Kidney epithelial cell (primary cell): ENCODE results near the gene AFF3. TPM values are rescaled to one million over a fixed set of nuclear protein-coding genes. Genes with fewer than 3 reads are reported as not detected.

Experiments used
- DNase-seq: peaks from one replicate; pipeline ENCODE4 v3.0.0-alpha.2; 2010; ENCODE audit warnings: low read depth
- H3K27me3 ChIP-seq: 2 replicates; pipeline ENCODE4 v1.6.0; 2011; ENCODE audit warnings: low read length; ENCODE audit not compliant: control insufficient read depth, insufficient read depth
- H3K36me3 ChIP-seq: 2 replicates; pipeline ENCODE4 v1.5.1; 2011; ENCODE audit warnings: low read length; ENCODE audit not compliant: control insufficient read depth, insufficient read depth
- H3K4me3 ChIP-seq: 2 replicates; pipeline ENCODE4 v1.5.1; 2011; ENCODE audit warnings: low read depth, mild to moderate bottlenecking, control low read depth, low read length
- total RNA-seq: library from RNA; depleted of rRNA; stranded (reverse); fragments of >200 nt; gene quantifications from 2 replicates; pipeline ENCODE4 v1.2.3, GENCODE V29; 2015
- TF ChIP-seq, protein P1 (sequence below): IDR thresholded peaks from 2 replicates; pipeline ENCODE4 v1.5.1; 2011; ENCODE audit warnings: mild to moderate bottlenecking, moderate library complexity, low read length, control low read depth, inconsistent platforms; ENCODE audit not compliant: insufficient read depth, poor library complexity, severe bottlenecking

AFF3 gene
- total RNA-seq, 1 donor from 2014 or later, result 13.9 TPM

DNA sequence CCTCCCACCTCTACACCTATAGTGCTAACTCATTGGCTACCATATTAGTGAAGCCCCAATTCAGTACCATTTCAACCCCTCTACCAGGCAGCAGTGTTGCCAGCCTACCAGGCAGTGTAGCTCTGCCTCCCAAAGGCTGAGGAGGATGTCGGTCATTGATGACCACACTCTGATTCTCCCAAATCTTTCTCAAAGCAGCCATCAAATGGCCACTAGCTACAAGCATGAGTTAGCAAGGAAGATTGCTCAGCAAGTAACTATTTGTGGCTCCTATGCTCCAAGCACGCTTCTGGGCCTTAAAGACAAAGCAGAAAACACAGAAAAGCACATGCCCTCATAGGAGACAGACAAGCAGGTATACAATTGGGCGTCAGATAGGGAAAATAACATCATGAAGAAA lies 42.7 kb upstream of the AFF3 start:
- Histone ChIP-seq H3K36me3 (no peaks in the 10 kb centered on the region), H3K4me3 (no peak overlapping the region), H3K27me3 (no peaks in the 10 kb centered on the region)
- TF ChIP-seq, protein P1, sequence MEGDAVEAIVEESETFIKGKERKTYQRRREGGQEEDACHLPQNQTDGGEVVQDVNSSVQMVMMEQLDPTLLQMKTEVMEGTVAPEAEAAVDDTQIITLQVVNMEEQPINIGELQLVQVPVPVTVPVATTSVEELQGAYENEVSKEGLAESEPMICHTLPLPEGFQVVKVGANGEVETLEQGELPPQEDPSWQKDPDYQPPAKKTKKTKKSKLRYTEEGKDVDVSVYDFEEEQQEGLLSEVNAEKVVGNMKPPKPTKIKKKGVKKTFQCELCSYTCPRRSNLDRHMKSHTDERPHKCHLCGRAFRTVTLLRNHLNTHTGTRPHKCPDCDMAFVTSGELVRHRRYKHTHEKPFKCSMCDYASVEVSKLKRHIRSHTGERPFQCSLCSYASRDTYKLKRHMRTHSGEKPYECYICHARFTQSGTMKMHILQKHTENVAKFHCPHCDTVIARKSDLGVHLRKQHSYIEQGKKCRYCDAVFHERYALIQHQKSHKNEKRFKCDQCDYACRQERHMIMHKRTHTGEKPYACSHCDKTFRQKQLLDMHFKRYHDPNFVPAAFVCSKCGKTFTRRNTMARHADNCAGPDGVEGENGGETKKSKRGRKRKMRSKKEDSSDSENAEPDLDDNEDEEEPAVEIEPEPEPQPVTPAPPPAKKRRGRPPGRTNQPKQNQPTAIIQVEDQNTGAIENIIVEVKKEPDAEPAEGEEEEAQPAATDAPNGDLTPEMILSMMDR, result no peak
- DNase-seq, result no peak

DNA sequence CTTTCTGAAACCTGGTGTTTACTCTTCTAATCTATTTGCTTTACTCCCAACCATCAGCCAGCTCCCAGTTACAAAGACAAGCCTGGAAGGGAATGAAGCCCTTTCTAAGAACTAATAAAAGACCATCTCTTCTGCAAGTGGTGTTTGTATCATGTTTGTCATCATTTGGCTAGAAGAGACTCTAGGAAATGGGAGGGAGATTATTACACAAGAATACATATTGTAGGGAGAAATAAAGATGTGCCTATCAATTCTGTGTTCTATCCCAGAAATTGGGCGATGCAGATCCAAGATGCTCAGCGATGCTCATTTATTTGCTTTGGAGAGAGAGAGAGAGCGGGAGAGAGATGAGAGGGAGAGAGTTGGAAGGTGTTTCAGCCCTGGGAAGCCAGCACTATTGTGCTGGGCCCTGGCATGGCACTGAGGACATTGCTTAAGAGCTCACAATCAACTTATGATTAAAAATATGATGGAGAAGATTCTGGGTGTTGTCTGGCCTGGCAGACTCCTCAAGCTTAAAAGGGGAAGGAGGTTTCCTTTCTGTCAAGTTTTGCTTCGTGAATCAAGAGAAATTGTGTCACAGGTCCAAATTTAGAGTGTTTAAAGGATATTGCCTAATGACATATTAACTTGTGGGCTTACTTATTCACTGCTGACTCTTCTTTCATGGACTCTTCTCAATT lies 41.8 kb upstream of the AFF3 start:
- Histone ChIP-seq H3K27me3 (no peaks in the 10 kb centered on the region), H3K4me3 (no peak overlapping the region), H3K36me3 (no peaks in the 10 kb centered on the region)
- TF ChIP-seq, protein P1, result no peak
- no peak for DNase-seq

DNA sequence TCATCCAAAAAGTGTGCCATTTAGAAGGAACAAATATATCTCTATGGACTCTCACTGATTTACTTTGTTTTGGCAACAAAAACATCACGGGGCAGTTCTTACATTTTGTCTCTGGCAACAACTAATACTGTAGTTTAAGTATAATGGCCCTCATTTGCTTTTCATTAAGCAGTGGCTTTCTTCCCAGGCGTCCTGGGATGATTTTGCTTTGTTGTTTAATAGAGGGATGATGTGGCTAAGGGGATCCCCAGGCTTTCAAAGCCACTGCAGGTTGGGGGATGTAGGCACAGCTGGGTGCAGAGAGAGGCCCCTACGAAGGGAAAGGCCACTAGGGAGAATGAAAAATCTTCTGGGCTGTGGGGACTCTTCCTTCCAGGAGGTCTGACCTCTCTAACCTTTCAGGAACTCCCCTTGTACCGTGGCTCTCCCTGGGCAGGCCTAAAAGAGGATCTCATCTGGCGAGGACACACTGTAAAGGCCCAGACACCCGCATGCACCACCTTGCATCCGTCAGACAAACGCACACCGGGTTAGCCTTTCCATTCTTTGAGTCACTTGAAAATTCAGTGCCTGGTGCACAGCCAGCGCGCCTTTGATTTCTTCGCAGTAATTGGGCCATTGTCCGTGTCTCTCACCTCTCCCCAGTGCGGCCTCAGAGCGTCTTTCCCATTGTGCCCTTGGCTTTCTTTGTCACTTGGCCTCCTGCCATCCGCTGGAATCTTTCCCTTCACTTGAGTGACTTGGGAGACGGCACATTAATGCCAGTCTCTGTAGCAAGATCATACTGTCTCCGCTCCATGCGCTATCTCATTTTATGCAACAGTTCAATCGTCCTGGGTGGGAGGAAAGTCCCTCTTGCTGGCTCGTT lies 40.3 kb upstream of the AFF3 start:
- TF ChIP-seq, protein P1, result no peak
- no peaks in the 10 kb centered on the region for H3K36me3 ChIP-seq
- no peaks in the 10 kb centered on the region for H3K27me3 ChIP-seq
- DNase-seq, result no peak
- no peak overlapping the region for H3K4me3 ChIP-seq

DNA sequence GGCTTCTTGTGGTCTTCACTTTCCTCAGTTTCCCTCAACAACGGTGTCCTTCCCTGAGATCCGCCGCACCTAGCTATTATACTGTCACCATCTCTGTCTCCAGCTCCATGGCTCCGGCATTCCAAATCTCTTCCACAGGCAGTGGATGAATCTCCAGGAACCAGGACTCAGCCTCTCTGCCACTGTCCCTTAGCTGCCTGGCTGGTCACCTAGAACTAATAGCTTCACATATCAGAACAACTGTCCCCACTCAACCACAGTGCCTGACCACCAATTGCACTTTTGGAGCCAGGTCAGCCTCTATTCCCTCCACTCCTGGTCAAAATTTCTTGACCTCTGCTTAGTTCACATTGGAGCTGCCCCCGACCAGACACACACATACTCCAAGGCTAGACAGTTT lies 38.1 kb upstream of the AFF3 start:
- Histone ChIP-seq H3K4me3 (no peak overlapping the region), H3K27me3 (no peaks in the 10 kb centered on the region), H3K36me3 (no peaks in the 10 kb centered on the region)
- TF ChIP-seq, protein P1, result no peak
- no peak for DNase-seq

DNA sequence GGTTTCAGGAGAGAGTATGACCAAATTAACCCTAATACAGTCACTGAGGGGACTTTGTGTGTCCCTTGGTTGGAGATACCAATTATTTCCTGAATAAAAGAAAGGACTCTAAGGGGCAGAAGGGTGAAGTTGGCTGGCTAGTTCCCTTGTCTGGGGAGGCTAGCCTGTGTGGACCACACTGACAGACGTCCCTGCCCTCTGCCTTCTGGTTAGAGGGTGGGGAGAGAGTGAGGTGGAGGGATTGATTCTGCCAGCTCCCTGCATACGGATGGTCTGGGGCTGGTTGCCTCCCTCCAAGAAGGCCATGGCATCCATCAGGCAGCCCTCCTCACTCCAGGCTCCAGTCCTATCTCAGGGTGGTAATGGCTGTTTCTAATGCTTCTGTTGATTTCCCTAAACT lies 37.4 kb upstream of the AFF3 start:
- Histone ChIP-seq H3K27me3 (no peaks in the 10 kb centered on the region), H3K36me3 (no peaks in the 10 kb centered on the region), H3K4me3 (no peak overlapping the region)
- no peak for DNase-seq
- TF ChIP-seq, protein P1, result no peak
